Measurements from ENCODE around the gene PNO1.

PNO1 gene

DNA sequence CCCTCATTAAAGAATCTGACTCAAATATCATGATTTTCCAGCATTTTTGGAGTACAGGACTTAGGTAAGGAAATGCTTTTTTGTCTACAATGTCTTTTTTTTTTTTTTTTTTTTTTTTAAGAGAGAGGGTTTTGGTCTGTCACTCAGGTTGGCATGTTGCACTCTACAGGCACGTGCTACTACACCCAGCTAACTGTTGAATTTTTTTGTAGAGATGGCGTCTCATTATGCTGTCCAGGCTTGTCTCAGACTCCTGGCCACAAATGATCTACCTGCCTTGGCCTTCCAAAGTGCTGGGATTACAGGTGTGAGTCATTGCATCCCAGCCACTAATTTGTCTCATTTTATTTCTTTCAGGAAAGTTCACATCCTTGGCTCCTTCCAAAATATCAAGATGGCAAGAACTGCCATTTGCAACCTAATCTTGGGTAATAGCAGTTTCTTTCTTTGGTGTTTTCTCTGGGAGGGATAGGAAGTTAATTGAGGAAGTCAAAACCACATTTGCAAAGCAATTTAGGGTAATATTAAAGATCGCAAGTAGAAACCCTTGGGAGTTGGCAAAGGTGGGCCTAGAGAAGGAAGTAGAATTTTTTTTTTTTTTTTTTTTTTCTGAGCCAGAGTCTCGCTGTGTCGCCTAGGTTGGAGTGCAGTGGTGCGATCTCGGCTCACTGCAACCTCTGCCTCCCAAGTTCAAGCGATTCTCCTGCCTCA lies 15.5 kb downstream of the PNO1 start:
- TF ChIP-seq EGR1 (IDR thresholded peaks at IDR 0.05) (no peak), CREB1 (IDR thresholded peaks at IDR 0.05; ENCODE audit: low read depth) (no peak), YY1 (IDR thresholded peaks at IDR 0.05; ENCODE audit: low read depth) (no peak), ZBTB7A (IDR thresholded peaks at IDR 0.05; ENCODE audit: low read depth) (no peak), TEAD4 (IDR thresholded peaks at IDR 0.05) (no peak)
- TF ChIP-seq, protein P1, sequence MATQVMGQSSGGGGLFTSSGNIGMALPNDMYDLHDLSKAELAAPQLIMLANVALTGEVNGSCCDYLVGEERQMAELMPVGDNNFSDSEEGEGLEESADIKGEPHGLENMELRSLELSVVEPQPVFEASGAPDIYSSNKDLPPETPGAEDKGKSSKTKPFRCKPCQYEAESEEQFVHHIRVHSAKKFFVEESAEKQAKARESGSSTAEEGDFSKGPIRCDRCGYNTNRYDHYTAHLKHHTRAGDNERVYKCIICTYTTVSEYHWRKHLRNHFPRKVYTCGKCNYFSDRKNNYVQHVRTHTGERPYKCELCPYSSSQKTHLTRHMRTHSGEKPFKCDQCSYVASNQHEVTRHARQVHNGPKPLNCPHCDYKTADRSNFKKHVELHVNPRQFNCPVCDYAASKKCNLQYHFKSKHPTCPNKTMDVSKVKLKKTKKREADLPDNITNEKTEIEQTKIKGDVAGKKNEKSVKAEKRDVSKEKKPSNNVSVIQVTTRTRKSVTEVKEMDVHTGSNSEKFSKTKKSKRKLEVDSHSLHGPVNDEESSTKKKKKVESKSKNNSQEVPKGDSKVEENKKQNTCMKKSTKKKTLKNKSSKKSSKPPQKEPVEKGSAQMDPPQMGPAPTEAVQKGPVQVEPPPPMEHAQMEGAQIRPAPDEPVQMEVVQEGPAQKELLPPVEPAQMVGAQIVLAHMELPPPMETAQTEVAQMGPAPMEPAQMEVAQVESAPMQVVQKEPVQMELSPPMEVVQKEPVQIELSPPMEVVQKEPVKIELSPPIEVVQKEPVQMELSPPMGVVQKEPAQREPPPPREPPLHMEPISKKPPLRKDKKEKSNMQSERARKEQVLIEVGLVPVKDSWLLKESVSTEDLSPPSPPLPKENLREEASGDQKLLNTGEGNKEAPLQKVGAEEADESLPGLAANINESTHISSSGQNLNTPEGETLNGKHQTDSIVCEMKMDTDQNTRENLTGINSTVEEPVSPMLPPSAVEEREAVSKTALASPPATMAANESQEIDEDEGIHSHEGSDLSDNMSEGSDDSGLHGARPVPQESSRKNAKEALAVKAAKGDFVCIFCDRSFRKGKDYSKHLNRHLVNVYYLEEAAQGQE (IDR thresholded peaks at IDR 0.05; ENCODE audit: low read depth): no peak

- no peak for TF ChIP-seq TCF12 (IDR thresholded peaks at IDR 0.05; ENCODE audit: low read depth)
Observed at GRCh38 chr2:68176657-68177056, 19.0 kb downstream of the PNO1 start.

- TF ChIP-seq EGR1 (IDR thresholded peaks at IDR 0.05): no peak
- no peak for TF ChIP-seq TAF1 (IDR thresholded peaks at IDR 0.05; ENCODE audit: low read depth)
- TF ChIP-seq RAD21 (IDR thresholded peaks at IDR 0.05; ENCODE audit: low read depth): no peak
- TF ChIP-seq EP300 (IDR thresholded peaks at IDR 0.05; ENCODE audit: borderline replicate concordance): no peak
- TF ChIP-seq TEAD4 (IDR thresholded peaks at IDR 0.05): no peak
- TF ChIP-seq TCF12 (IDR thresholded peaks at IDR 0.05; ENCODE audit: low read depth): no peak
- TF ChIP-seq, protein P2, sequence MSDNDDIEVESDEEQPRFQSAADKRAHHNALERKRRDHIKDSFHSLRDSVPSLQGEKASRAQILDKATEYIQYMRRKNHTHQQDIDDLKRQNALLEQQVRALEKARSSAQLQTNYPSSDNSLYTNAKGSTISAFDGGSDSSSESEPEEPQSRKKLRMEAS (IDR thresholded peaks at IDR 0.05): no peak
- no peak for TF ChIP-seq FOXM1 (IDR thresholded peaks at IDR 0.05; ENCODE audit: borderline replicate concordance, low read depth)
- no peak for TF ChIP-seq ZBTB7A (IDR thresholded peaks at IDR 0.05; ENCODE audit: low read depth)
- TF ChIP-seq CREB1 (IDR thresholded peaks at IDR 0.05; ENCODE audit: low read depth): no peak
- TF ChIP-seq, protein P3, sequence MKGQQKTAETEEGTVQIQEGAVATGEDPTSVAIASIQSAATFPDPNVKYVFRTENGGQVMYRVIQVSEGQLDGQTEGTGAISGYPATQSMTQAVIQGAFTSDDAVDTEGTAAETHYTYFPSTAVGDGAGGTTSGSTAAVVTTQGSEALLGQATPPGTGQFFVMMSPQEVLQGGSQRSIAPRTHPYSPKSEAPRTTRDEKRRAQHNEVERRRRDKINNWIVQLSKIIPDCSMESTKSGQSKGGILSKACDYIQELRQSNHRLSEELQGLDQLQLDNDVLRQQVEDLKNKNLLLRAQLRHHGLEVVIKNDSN (IDR thresholded peaks at IDR 0.05): no peak
- TF ChIP-seq, protein P1 (IDR thresholded peaks at IDR 0.05; ENCODE audit: low read depth): no peak
Observed at GRCh38 chr2:68177541-68177940, 19.9 kb downstream of the PNO1 start.

- TF ChIP-seq CEBPB (IDR thresholded peaks at IDR 0.05) (no peak), FOXM1 (IDR thresholded peaks at IDR 0.05; ENCODE audit: borderline replicate concordance, low read depth) (no peak), EGR1 (IDR thresholded peaks at IDR 0.05) (no peak), ZBTB7A (IDR thresholded peaks at IDR 0.05; ENCODE audit: low read depth) (no peak), EP300 (IDR thresholded peaks at IDR 0.05; ENCODE audit: borderline replicate concordance) (no peak), NFIC (IDR thresholded peaks at IDR 0.05) (no peak), YY1 (IDR thresholded peaks at IDR 0.05; ENCODE audit: low read depth) (no peak), RAD21 (IDR thresholded peaks at IDR 0.05; ENCODE audit: low read depth) (no peak), CREB1 (IDR thresholded peaks at IDR 0.05; ENCODE audit: low read depth) (no peak), TAF1 (IDR thresholded peaks at IDR 0.05; ENCODE audit: low read depth) (no peak), TCF12 (IDR thresholded peaks at IDR 0.05; ENCODE audit: low read depth) (no peak)
- TF ChIP-seq, protein P3 (IDR thresholded peaks at IDR 0.05): no peak
- TF ChIP-seq, protein P2 (IDR thresholded peaks at IDR 0.05): no peak
- TF ChIP-seq, protein P1 (IDR thresholded peaks at IDR 0.05; ENCODE audit: low read depth): no peak
Observed at GRCh38 chr2:68178432-68178831, 20.7 kb downstream of the PNO1 start.
